Endodermal cell (in vitro differentiated cells): ENCODE measurements around the gene FAF1. TPM values are rescaled to one million over a fixed set of nuclear protein-coding genes. Genes with fewer than 3 reads are reported as not detected.

Source experiments
- DNase-seq: peaks from one replicate; pipeline ENCODE4 v3.0.0-alpha.2; 2017
- H3K27ac ChIP-seq: 2 replicates; pipeline ENCODE4 v1.5.1; 2013; ENCODE audit warnings: mild to moderate bottlenecking, low read depth, low read length, moderate library complexity
- H3K27me3 ChIP-seq: 2 replicates; pipeline ENCODE4 v1.6.1; 2013; ENCODE audit warnings: mild to moderate bottlenecking, low read length, moderate library complexity; ENCODE audit not compliant: insufficient read depth, control insufficient read depth, poor library complexity, severe bottlenecking
- H3K36me3 ChIP-seq: 2 replicates; pipeline ENCODE4 v1.7.0; 2013; ENCODE audit warnings: mild to moderate bottlenecking, low read length, moderate library complexity; ENCODE audit not compliant: control insufficient read depth, insufficient read depth
- H3K4me1 ChIP-seq: one replicate; pipeline ENCODE4 v1.7.0; 2013; ENCODE audit warnings: low read length; ENCODE audit not compliant: control insufficient read depth, insufficient read depth
- H3K4me3 ChIP-seq: 2 replicates; pipeline ENCODE4 v1.5.1; 2013; ENCODE audit warnings: mild to moderate bottlenecking, low read length, moderate library complexity
- H3K9ac ChIP-seq: 2 replicates; pipeline ENCODE4 v1.6.1; 2013; ENCODE audit warnings: mild to moderate bottlenecking, low read length, moderate library complexity; ENCODE audit not compliant: poor library complexity, severe bottlenecking; ENCODE audit errors: extremely low read depth
- H3K9me3 ChIP-seq: 2 replicates; pipeline ENCODE4 v1.6.1; 2013; ENCODE audit warnings: mild to moderate bottlenecking, low read length, moderate library complexity; ENCODE audit not compliant: control insufficient read depth
- H3K27ac Mint-ChIP-seq: 2 replicates; pipeline ENCODE4 v1.8.0; 2020; ENCODE audit warnings: mixed read lengths
- H3K27me3 Mint-ChIP-seq: 2 replicates; pipeline ENCODE4 v1.8.0; 2021; ENCODE audit warnings: mild to moderate bottlenecking, mixed read lengths; ENCODE audit not compliant: insufficient read depth
- H3K36me3 Mint-ChIP-seq: 2 replicates; pipeline ENCODE4 v1.8.0; 2020; ENCODE audit warnings: low read depth, mixed read lengths
- H3K4me1 Mint-ChIP-seq: 2 replicates; pipeline ENCODE4 v1.8.0; 2020; ENCODE audit warnings: mixed read lengths
- H3K4me3 Mint-ChIP-seq: 2 replicates; pipeline ENCODE4 v1.8.0; 2020; ENCODE audit warnings: mild to moderate bottlenecking, moderate library complexity, mixed read lengths
- H3K9me3 Mint-ChIP-seq: 2 replicates; pipeline ENCODE4 v1.8.0; 2020; ENCODE audit warnings: mild to moderate bottlenecking, mixed read lengths
- WGBS, 2 experiments: methylation state at CpG; one replicate each; pipeline versions ENCODE4 v1.1.5 to v1.1.7; 2013; ENCODE audit warnings: missing lambda C conversion rate in 2 of 2, mixed read lengths in 1 of 2; ENCODE audit not compliant: insufficient coverage in 1 of 2, insufficient read length in 1 of 2; 5-methylcytosine and 5-hydroxymethylcytosine counted together
- total RNA-seq, 2 donors: library from RNA; stranded (reverse); fragmentation: NEBNext Ultra II Directional in 1 of 2; extraction: Animal tissue kit (Norgen Biotek cat#: 25700) in 1 of 2; gene quantifications; 2 replicates in 1 of 2; 3 replicates in 1 of 2; pipeline ENCODE4 v1.2.1, GENCODE V29; 2021
- TF ChIP-seq, protein P1 (sequence below): fragments of 200-600 bp; sonication (generic); conservative IDR thresholded peaks from 2 replicates; pipeline ENCODE4 v1.5.0; 2021; ENCODE audit warnings: antibody characterized with exemption, mild to moderate bottlenecking

Gene FAF1
- total RNA-seq, 2 donors from 2014 or later = 76.4 to 94.4 TPM

DNA sequence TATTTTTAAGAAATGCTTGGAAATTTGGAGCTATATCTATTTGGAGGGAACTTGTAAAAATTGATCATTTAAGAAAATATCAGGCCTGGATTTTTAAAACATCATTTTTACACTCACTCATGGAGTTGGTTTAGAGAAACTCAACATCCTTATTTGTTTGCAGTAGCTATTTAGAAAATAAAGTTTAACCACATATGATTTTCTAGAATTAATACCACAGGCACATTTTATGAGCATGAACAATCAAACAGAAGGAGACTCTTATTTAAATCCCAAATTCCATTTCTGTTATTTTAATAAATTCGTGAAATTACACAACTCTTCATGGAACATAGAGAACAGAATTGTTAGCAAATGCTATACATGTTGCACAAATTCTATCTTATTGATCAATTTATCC, 13.2 kb upstream of the FAF1 start:
- H3K27ac Mint-ChIP-seq = no peak overlapping the region
- Histone ChIP-seq H3K9me3 (no peaks in the 10 kb centered on the region), H3K27ac (no peak overlapping the region), H3K27me3 (peaks cover 95% of the 10 kb centered on the region), H3K36me3 (no peaks in the 10 kb centered on the region), H3K9ac (no peak overlapping the region), H3K4me3 (no peak overlapping the region), H3K4me1 (no peaks in the 10 kb centered on the region)
- no peaks in the 10 kb centered on the region for H3K36me3 Mint-ChIP-seq
- H3K4me1 Mint-ChIP-seq = peaks cover 21% of the 10 kb centered on the region
- no peaks in the 10 kb centered on the region for H3K9me3 Mint-ChIP-seq
- peaks cover 90% of the 10 kb centered on the region for H3K27me3 Mint-ChIP-seq
- H3K4me3 Mint-ChIP-seq = no peak overlapping the region
- DNase-seq = no peak
- 57 to 60% methylated on average over 1 of the region's 1 CpG for WGBS, 2 experiments
- TF ChIP-seq, protein P1, sequence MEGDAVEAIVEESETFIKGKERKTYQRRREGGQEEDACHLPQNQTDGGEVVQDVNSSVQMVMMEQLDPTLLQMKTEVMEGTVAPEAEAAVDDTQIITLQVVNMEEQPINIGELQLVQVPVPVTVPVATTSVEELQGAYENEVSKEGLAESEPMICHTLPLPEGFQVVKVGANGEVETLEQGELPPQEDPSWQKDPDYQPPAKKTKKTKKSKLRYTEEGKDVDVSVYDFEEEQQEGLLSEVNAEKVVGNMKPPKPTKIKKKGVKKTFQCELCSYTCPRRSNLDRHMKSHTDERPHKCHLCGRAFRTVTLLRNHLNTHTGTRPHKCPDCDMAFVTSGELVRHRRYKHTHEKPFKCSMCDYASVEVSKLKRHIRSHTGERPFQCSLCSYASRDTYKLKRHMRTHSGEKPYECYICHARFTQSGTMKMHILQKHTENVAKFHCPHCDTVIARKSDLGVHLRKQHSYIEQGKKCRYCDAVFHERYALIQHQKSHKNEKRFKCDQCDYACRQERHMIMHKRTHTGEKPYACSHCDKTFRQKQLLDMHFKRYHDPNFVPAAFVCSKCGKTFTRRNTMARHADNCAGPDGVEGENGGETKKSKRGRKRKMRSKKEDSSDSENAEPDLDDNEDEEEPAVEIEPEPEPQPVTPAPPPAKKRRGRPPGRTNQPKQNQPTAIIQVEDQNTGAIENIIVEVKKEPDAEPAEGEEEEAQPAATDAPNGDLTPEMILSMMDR = no peak

DNA sequence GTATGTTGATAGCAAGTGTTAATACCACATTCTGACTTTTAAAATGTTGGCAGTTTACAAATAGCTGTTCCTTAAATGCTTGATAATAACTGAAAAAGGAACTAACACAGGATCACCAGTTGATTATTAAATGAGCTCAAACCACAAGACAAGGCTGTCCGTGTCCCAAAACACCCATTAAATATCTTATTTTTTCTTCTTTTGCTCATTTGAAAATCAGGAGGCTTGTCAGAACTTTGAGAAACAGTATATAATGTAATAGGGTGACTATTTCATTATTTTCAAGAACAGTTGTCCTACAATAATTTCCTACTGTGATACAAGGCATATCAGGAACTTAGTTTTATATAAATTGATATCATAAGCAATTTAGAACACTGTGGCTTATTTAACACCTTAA, 12.7 kb upstream of the FAF1 start:
- DNase-seq = no peak
- Mint-ChIP-seq H3K27me3 (peaks cover 89% of the 10 kb centered on the region), H3K4me3 (no peak overlapping the region), H3K27ac (no peak overlapping the region), H3K36me3 (no peaks in the 10 kb centered on the region), H3K4me1 (peaks cover 21% of the 10 kb centered on the region), H3K9me3 (no peaks in the 10 kb centered on the region)
- no peaks in the 10 kb centered on the region for H3K9me3 ChIP-seq
- H3K27me3 ChIP-seq = peaks cover 93% of the 10 kb centered on the region
- H3K4me3 ChIP-seq = no peak overlapping the region
- H3K9ac ChIP-seq = no peak overlapping the region
- H3K36me3 ChIP-seq = no peaks in the 10 kb centered on the region
- no peaks in the 10 kb centered on the region for H3K4me1 ChIP-seq
- TF ChIP-seq, protein P1 = no peak
- 33% methylated on average over 1 of the region's 1 CpG; no CpG with 5 or more reads in 1 of the 2 experiments for WGBS, 2 experiments
- no peak overlapping the region for H3K27ac ChIP-seq

DNA sequence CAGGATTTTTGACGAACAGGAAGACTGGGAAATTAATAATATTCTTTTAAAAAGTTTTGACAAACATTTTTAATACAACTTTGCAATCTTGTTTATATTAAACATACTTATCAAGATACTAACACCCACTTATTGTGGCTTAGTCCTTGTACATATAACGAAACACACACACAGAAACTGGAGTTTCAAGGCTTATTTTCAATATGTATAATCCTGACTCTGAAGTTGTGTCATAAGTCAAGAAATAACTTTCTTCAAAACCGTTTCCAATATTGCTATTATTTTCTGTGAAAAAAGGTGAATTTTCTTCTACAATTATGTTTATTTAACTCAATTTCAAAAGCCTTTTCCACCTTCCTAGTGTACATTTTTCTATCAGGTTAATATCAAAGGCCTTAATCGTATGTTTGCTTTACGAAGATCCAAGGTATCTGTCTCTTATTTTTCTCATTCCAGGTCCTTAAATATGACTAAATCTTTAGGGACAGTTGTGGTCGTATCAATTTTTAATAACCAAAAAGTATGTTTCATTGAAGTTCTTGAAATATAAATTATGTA, 11.8 kb upstream of the FAF1 start:
- Histone ChIP-seq H3K4me1 (no peaks in the 10 kb centered on the region), H3K9me3 (no peaks in the 10 kb centered on the region), H3K27me3 (peaks cover 93% of the 10 kb centered on the region), H3K9ac (no peak overlapping the region), H3K36me3 (no peaks in the 10 kb centered on the region), H3K27ac (no peak overlapping the region), H3K4me3 (no peak overlapping the region)
- no peaks in the 10 kb centered on the region for H3K9me3 Mint-ChIP-seq
- no peak for DNase-seq
- H3K4me3 Mint-ChIP-seq = no peak overlapping the region
- H3K4me1 Mint-ChIP-seq = peaks cover 20% of the 10 kb centered on the region
- no peak overlapping the region for H3K27ac Mint-ChIP-seq
- 40 to 57% methylated on average over 2 to 3 of the region's 6 CpGs for WGBS, 2 experiments
- TF ChIP-seq, protein P1 = no peak
- H3K27me3 Mint-ChIP-seq = peaks cover 89% of the 10 kb centered on the region
- H3K36me3 Mint-ChIP-seq = no peaks in the 10 kb centered on the region
